MM.1S (cell line): ENCODE data around the gene ZNF622.

Experiments used
- DNase-seq: peaks from one replicate; pipeline ENCODE4 v3.0.0-alpha.2; 2015
- H2AFZ ChIP-seq: fragments of 300-600 bp; sonication (generic); 2 replicates; pipeline ENCODE4 v1.6.0; 2016; ENCODE audit warnings: antibody characterized with exemption, low read length
- H3F3A ChIP-seq: fragments of 300-600 bp; sonication (generic); 2 replicates; pipeline ENCODE4 v1.6.1; 2016; ENCODE audit warnings: mild to moderate bottlenecking, antibody characterized with exemption, low read length, moderate library complexity, mixed read lengths; ENCODE audit not compliant: insufficient read depth
- H3K27ac ChIP-seq: fragments of 300-600 bp; sonication (generic); 2 replicates; pipeline ENCODE4 v1.5.1; 2016; ENCODE audit warnings: mild to moderate bottlenecking, low read length
- H3K27me3 ChIP-seq: fragments of 300-600 bp; sonication (generic); replicated peaks from 2 replicates; pipeline ENCODE4 v1.6.0; 2016; ENCODE audit warnings: low read length; ENCODE audit not compliant: insufficient read depth
- H3K36me3 ChIP-seq: fragments of 300-600 bp; sonication (generic); replicated peaks from 2 replicates; pipeline ENCODE4 v1.6.1; 2016; ENCODE audit warnings: mild to moderate bottlenecking, low read length, mixed read lengths; ENCODE audit not compliant: insufficient read depth
- H3K4me1 ChIP-seq: fragments of 300-600 bp; sonication (generic); 2 replicates; pipeline ENCODE4 v1.6.1; 2016; ENCODE audit warnings: low read length, mixed read lengths
- H3K4me2 ChIP-seq: fragments of 300-600 bp; sonication (generic); 2 replicates; pipeline ENCODE4 v1.6.0; 2016; ENCODE audit warnings: low read depth, low read length
- H3K4me3 ChIP-seq: fragments of 300-600 bp; sonication (generic); 2 replicates; pipeline ENCODE4 v1.5.1; 2016; ENCODE audit warnings: low read length, mixed read lengths
- H3K79me2 ChIP-seq: fragments of 300-600 bp; sonication (generic); 2 replicates; pipeline ENCODE4 v1.6.1; 2016; ENCODE audit warnings: mixed run types, low read length, mixed read lengths
- H3K9ac ChIP-seq: fragments of 300-600 bp; sonication (generic); 2 replicates; pipeline ENCODE4 v1.6.1; 2016; ENCODE audit warnings: low read length, mixed read lengths
- H3K9me2 ChIP-seq: fragments of 300-600 bp; sonication (generic); replicated peaks from 2 replicates; pipeline ENCODE4 v1.6.1; 2016; ENCODE audit warnings: mild to moderate bottlenecking, low read length, mixed read lengths; ENCODE audit not compliant: insufficient read depth
- H3K9me3 ChIP-seq: fragments of 300-600 bp; sonication (generic); replicated peaks from 2 replicates; pipeline ENCODE4 v1.6.1; 2016; ENCODE audit warnings: mild to moderate bottlenecking, low read length, mixed read lengths; ENCODE audit not compliant: insufficient read depth
- H4K20me1 ChIP-seq: fragments of 300-600 bp; sonication (generic); 2 replicates; pipeline ENCODE4 v1.6.1; 2016; ENCODE audit warnings: mild to moderate bottlenecking, low read length, moderate library complexity, mixed read lengths; ENCODE audit not compliant: insufficient read depth
- CTCF ChIP-seq: fragments of 300-600 bp; sonication (generic); IDR thresholded peaks from 2 replicates; pipeline ENCODE4 v1.5.1; 2016; ENCODE audit warnings: antibody characterized with exemption, low read length, mixed read lengths
- EZH2 ChIP-seq: fragments of 300-600 bp; sonication (generic); optimal IDR thresholded peaks from 2 replicates; pipeline ENCODE3; 2017; ENCODE audit warnings: low read depth, mild to moderate bottlenecking, antibody characterized with exemption, low read length, mixed read lengths
- EZH2phosphoT487 ChIP-seq: fragments of 300-600 bp; sonication (generic); IDR thresholded peaks from 2 replicates; pipeline ENCODE4 v1.6.1; 2018; ENCODE audit warnings: antibody characterized with exemption, low read length

ZNF622 gene

GRCh38 chr5:16504571-16504970, 39.0 kb upstream of the ZNF622 start:
- H3K9me3 ChIP-seq: no peaks in the 10 kb centered on the region
- H3K79me2 ChIP-seq: no peaks in the 10 kb centered on the region
- no peaks in the 10 kb centered on the region for H3K27me3 ChIP-seq
- no peak overlapping the region for H2AFZ ChIP-seq
- DNase-seq: no peak
- H3K4me3 ChIP-seq: no peak overlapping the region
- H3K4me1 ChIP-seq: no peaks in the 10 kb centered on the region
- H3K36me3 ChIP-seq: no peaks in the 10 kb centered on the region
- H3K9me2 ChIP-seq: no peaks in the 10 kb centered on the region
- H3K9ac ChIP-seq: no peak overlapping the region
- no peaks in the 10 kb centered on the region for H3F3A ChIP-seq
- no peak overlapping the region for H3K4me2 ChIP-seq
- TF ChIP-seq CTCF: no peak
- TF ChIP-seq EZH2phosphoT487: no peak
- no peak for TF ChIP-seq EZH2
- H3K27ac ChIP-seq: no peak overlapping the region
- no peaks in the 10 kb centered on the region for H4K20me1 ChIP-seq

- Histone ChIP-seq H3F3A (no peaks in the 10 kb centered on the region), H3K4me1 (no peaks in the 10 kb centered on the region), H3K79me2 (no peaks in the 10 kb centered on the region), H3K4me3 (no peak overlapping the region), H3K9me2 (no peaks in the 10 kb centered on the region), H3K9me3 (no peaks in the 10 kb centered on the region), H3K4me2 (no peak overlapping the region), H2AFZ (no peak overlapping the region), H3K27ac (no peak overlapping the region), H3K9ac (no peak overlapping the region), H3K27me3 (no peaks in the 10 kb centered on the region), H3K36me3 (no peaks in the 10 kb centered on the region), H4K20me1 (no peaks in the 10 kb centered on the region)
- TF ChIP-seq EZH2 (no peak), EZH2phosphoT487 (no peak), CTCF (no peak)
- no peak for DNase-seq
These were observed 37.3 kb upstream of the ZNF622 start for GRCh38 chr5:16502866-16503265.

- Histone ChIP-seq H3K4me1 (no peaks in the 10 kb centered on the region), H3K4me2 (no peak overlapping the region), H3K79me2 (no peaks in the 10 kb centered on the region), H3F3A (no peaks in the 10 kb centered on the region), H3K27me3 (no peaks in the 10 kb centered on the region), H3K9ac (no peak overlapping the region), H3K36me3 (no peaks in the 10 kb centered on the region), H3K9me2 (no peaks in the 10 kb centered on the region), H3K9me3 (no peaks in the 10 kb centered on the region), H2AFZ (no peak overlapping the region), H3K27ac (no peak overlapping the region), H3K4me3 (no peak overlapping the region), H4K20me1 (no peaks in the 10 kb centered on the region)
- no peak for TF ChIP-seq CTCF
- no peak for TF ChIP-seq EZH2
- TF ChIP-seq EZH2phosphoT487: no peak
- no peak for DNase-seq
These were observed 34.4 kb upstream of the ZNF622 start for GRCh38 chr5:16500024-16500423.
